ENCODE data around the gene TGFBR2. TPM values are rescaled to one million over a fixed set of nuclear protein-coding genes. Genes with fewer than 3 reads are reported as not detected.

The TGFBR2 gene
- total and polyA plus RNA-seq, 2 of the 13 experiments (the other 11 are each of a cell fraction or from before 2014, with no cell fraction given): 82.2 to 187 TPM

- TF ChIP-seq ZNF3 (CRISPR knock-in tag; IDR thresholded peaks at IDR 0.05): no peak
- 0 out of 2 replicates have a peak, but pooled peaks have one; percentile 40 for TF ChIP-seq ZNF329 (CRISPR knock-in tag; IDR thresholded peaks at IDR 0.05; ENCODE audit: low read depth)
- TF ChIP-seq ZFP90 (CRISPR knock-in tag; IDR thresholded peaks at IDR 0.05; ENCODE audit: borderline replicate concordance): no peak
- TF ChIP-seq GATAD2A (CRISPR knock-in tag; IDR thresholded peaks at IDR 0.05): 0 out of 2 replicates have a peak, but pooled peaks have one; percentile 31
- 0 out of 2 replicates have a peak, but pooled peaks have one; percentile 18 for TF ChIP-seq ZNF562 (CRISPR knock-in tag; IDR thresholded peaks at IDR 0.05; ENCODE audit: borderline replicate concordance)
- TF ChIP-seq SIN3A (IDR thresholded peaks at IDR 0.05; ENCODE audit: borderline replicate concordance, low read depth, low read length): 0 out of 2 replicates have a peak, but pooled peaks have one; percentile 42
- TF ChIP-seq SSRP1 (CRISPR knock-in tag; IDR thresholded peaks at IDR 0.05): peak; percentile 61; the same call in 1 of the 2 replicates
- TF ChIP-seq ZNF879 (CRISPR knock-in tag; IDR thresholded peaks at IDR 0.05): no peak
- peak; percentile 52 for TF ChIP-seq MAX (IDR thresholded peaks at IDR 0.05)
- TF ChIP-seq POLR2A (IDR thresholded peaks at IDR 0.05; ENCODE audit: insufficient read depth in 1 of 2, low read depth in 2 of 2, low read length in 2 of 2): 0 out of 4 replicates have a peak, but pooled peaks of 1 of the 2 experiments have one; percentile 16
- no peak for TF ChIP-seq GTF2F1 (IDR thresholded peaks at IDR 0.05; ENCODE audit: low read length)
- peak; percentile 53; the same call in 1 of the 2 replicates for TF ChIP-seq TARDBP (CRISPR knock-in tag; IDR thresholded peaks at IDR 0.05)
- 0 out of 2 replicates have a peak, but pooled peaks have one; percentile 40 for TF ChIP-seq POLR2AphosphoS2 (IDR thresholded peaks at IDR 0.05; ENCODE audit: low read depth, low read length)
- no peak for TF ChIP-seq ZNF724P (CRISPR knock-in tag; IDR thresholded peaks at IDR 0.05; ENCODE audit: borderline replicate concordance)
- peak; percentile 93 for TF ChIP-seq CEBPG (CRISPR knock-in tag; IDR thresholded peaks at IDR 0.05)
- peak; percentile 14; the same call in 1 of the 2 replicates for TF ChIP-seq AFF4 (CRISPR knock-in tag; IDR thresholded peaks at IDR 0.05)
- peak; percentile 89; the same call in 1 of the 2 replicates for TF ChIP-seq TGIF2 (CRISPR knock-in tag; IDR thresholded peaks at IDR 0.05)
- TF ChIP-seq RBM22 (optimal IDR thresholded peaks at IDR 0.05; ENCODE audit: low read length): peak; percentile 99
- TF ChIP-seq ZNF710 (CRISPR knock-in tag; IDR thresholded peaks at IDR 0.05; ENCODE audit: borderline replicate concordance): no peak
- 0 out of 2 replicates have a peak, but pooled peaks have one; percentile 40 for TF ChIP-seq ZBTB20 (CRISPR knock-in tag; IDR thresholded peaks at IDR 0.05; ENCODE audit: borderline replicate concordance, low read depth)
- TF ChIP-seq ERF (CRISPR knock-in tag; IDR thresholded peaks at IDR 0.05): no peak
- TF ChIP-seq ZFX (CRISPR knock-in tag; IDR thresholded peaks at IDR 0.05; ENCODE audit: low read depth): peak; percentile 32; the same call in 1 of the 2 replicates
- TF ChIP-seq RBFOX2 (IDR thresholded peaks at IDR 0.05; ENCODE audit: low read depth, low read length): peak; percentile 64
- peak; percentile 13; the same call in 1 of the 2 replicates for TF ChIP-seq ZNF331 (CRISPR knock-in tag; IDR thresholded peaks at IDR 0.05)
- 0 out of 2 replicates have a peak, but pooled peaks have one; percentile 41 for TF ChIP-seq REPIN1 (CRISPR knock-in tag; IDR thresholded peaks at IDR 0.05; ENCODE audit: borderline replicate concordance, low read depth)
- peak; percentile 93 for TF ChIP-seq CEBPB (IDR thresholded peaks at IDR 0.05; ENCODE audit: borderline replicate concordance, low read depth, low read length)
These were observed 6.9 kb downstream of the TGFBR2 start (continued) for GRCh38 chr3:30613133-30613825.

All from HepG2 (cell line).